HCT116 (cell line): ENCODE measurements around the gene PRPF40B. TPM values are rescaled to one million over a fixed set of nuclear protein-coding genes. Genes with fewer than 3 reads are reported as not detected.

Experiments
- ATAC-seq: fragments of 200-7000 bp; cut with Tn5 transposase; 2 replicates; pipeline ENCODE4 v1.9.1; 2020; ENCODE audit warnings: mild to moderate bottlenecking, moderate library complexity
- BruUV-seq: library from RNA; stranded (reverse); fragments of 400-500 nt; replicated peaks from 2 replicates; lab custom pipeline; 2021; lab: Mats Ljungman, UMichigan
- CTCF ChIA-PET: fragments of 300-600 bp; sonication (Branson Sonifier 250); formaldehyde crosslinking; loops from one replicate; lab custom pipeline; 2021; ENCODE audit warnings: antibody characterized with exemption; lab: Charles Lee
- POLR2A ChIA-PET: fragments of 300-600, 350-600 bp; sonication (Branson Sonifier 250); formaldehyde crosslinking; loops from one replicate; lab custom pipeline; 2021; ENCODE audit warnings: antibody characterized with exemption; lab: Charles Lee
- RAD21 ChIA-PET, 2 experiments: fragments of 300-600 bp; sonication (Branson Sonifier 250); formaldehyde crosslinking; loops; one replicate each; lab custom pipeline; 2023; ENCODE audit warnings: low total read pairs in 2 of 2; ENCODE audit not compliant: uncharacterized antibody in 2 of 2, unreplicated experiment in 2 of 2, low non-redundant PET in 1 of 2; lab: Charles Lee
- DNase-seq: peaks from one replicate; pipeline ENCODE4 v3.0.0-alpha.2; 2010; ENCODE audit warnings: low read depth, low spot score
- H2AFZ ChIP-seq: fragments of 200-600 bp; shearing (Covaris generic), sonication (generic); 2 replicates; pipeline ENCODE4 v1.6.1; 2017; ENCODE audit warnings: low read depth, mixed run types, mixed read lengths, antibody characterized with exemption, low read length; ENCODE audit not compliant: poor library complexity, severe bottlenecking
- H3K27ac ChIP-seq: 2 replicates; pipeline ENCODE4 v1.5.1; 2012; ENCODE audit warnings: low read depth, low read length
- H3K27me3 ChIP-seq: fragments of 200-600 bp; sonication (generic); 2 replicates; pipeline ENCODE4 v1.6.1; 2016; ENCODE audit warnings: mixed run types, low read length, mixed read lengths; ENCODE audit not compliant: insufficient read depth
- H3K36me3 ChIP-seq, 2 experiments: fragments of 200-500 bp in 1 of 2; fragments of 200-600 bp in 1 of 2; sonication (Bioruptor generic) in 1 of 2; sonication (generic) in 1 of 2; 2 replicates each; pipeline versions ENCODE4 v1.5.1 to v1.6.1; 2014 to 2016; ENCODE audit warnings: low read length in 2 of 2, inconsistent platforms in 1 of 2, mixed read lengths in 1 of 2, mixed run types in 1 of 2; ENCODE audit not compliant: insufficient read depth in 2 of 2, control insufficient read depth in 1 of 2
- H3K4me1 ChIP-seq, 2 experiments: fragments of 200-600 bp in 1 of 2; sonication (generic) in 1 of 2; 2 replicates each; pipeline versions ENCODE4 v1.5.1 to v1.6.1; 2012 to 2017; ENCODE audit warnings: low read length in 2 of 2, inconsistent platforms in 1 of 2, mild to moderate bottlenecking in 1 of 2, mixed read lengths in 1 of 2, mixed run types in 1 of 2, moderate library complexity in 1 of 2; ENCODE audit not compliant: insufficient read depth in 2 of 2, control insufficient read depth in 1 of 2
- H3K4me2 ChIP-seq: fragments of 200-600 bp; sonication (generic); 2 replicates; pipeline ENCODE4 v1.6.1; 2017; ENCODE audit warnings: mixed run types, low read length, mixed read lengths
- H3K4me3 ChIP-seq, 2 experiments: fragments of 200-600 bp in 1 of 2; sonication (generic) in 1 of 2; replicated peaks in 1 of 2; 2 replicates each; pipeline ENCODE4 v1.5.1; 2011 to 2016; ENCODE audit warnings: low read length in 2 of 2, control low read depth in 1 of 2, low read depth in 1 of 2, mild to moderate bottlenecking in 1 of 2, mixed read lengths in 1 of 2, mixed run types in 1 of 2
- H3K79me2 ChIP-seq: fragments of 200-600 bp; sonication (generic); 2 replicates; pipeline ENCODE4 v1.6.1; 2017; ENCODE audit warnings: mild to moderate bottlenecking, mixed run types, low read length, moderate library complexity, mixed read lengths; ENCODE audit not compliant: insufficient read depth
- H3K9ac ChIP-seq: fragments of 200-600 bp; sonication (generic); 2 replicates; pipeline ENCODE4 v1.6.1; 2016; ENCODE audit warnings: low read length, mixed read lengths
- H3K9me2 ChIP-seq: fragments of 200-600 bp; sonication (generic), shearing (Covaris generic); 2 replicates; pipeline ENCODE4 v1.6.1; 2017; ENCODE audit warnings: mixed run types, mild to moderate bottlenecking, moderate library complexity; ENCODE audit not compliant: insufficient read depth
- H3K9me3 ChIP-seq, 2 experiments: fragments of 200-500 bp in 1 of 2; fragments of 200-600 bp in 1 of 2; sonication (Bioruptor generic) in 1 of 2; sonication (generic) in 1 of 2; 2 replicates each; pipeline ENCODE4 v1.6.1; 2014 to 2017; ENCODE audit warnings: low read length in 2 of 2, mixed read lengths in 2 of 2, inconsistent platforms in 1 of 2, low read depth in 1 of 2, mild to moderate bottlenecking in 1 of 2, mixed run types in 1 of 2, moderate library complexity in 1 of 2; ENCODE audit not compliant: control insufficient read depth in 1 of 2, insufficient read depth in 1 of 2
- H4K20me1 ChIP-seq: fragments of 200-600 bp; sonication (generic), shearing (Covaris generic); 2 replicates; pipeline ENCODE4 v1.6.1; 2017; ENCODE audit warnings: mixed run types, mild to moderate bottlenecking, moderate library complexity; ENCODE audit not compliant: insufficient read depth
- EZH2 ChIP-seq: fragments of 200-600 bp; sonication (generic); IDR thresholded peaks from 2 replicates; pipeline ENCODE4 v1.6.1; 2017; ENCODE audit warnings: antibody characterized with exemption, mixed run types
- EZH2phosphoT487 ChIP-seq: fragments of 200-600 bp; IDR thresholded peaks from 2 replicates; pipeline ENCODE4 v1.6.1; 2018; ENCODE audit warnings: antibody characterized with exemption, borderline replicate concordance
- JUND ChIP-seq: IDR thresholded peaks from 2 replicates; pipeline ENCODE4 v1.6.1; 2012
- RAD21 ChIP-seq: IDR thresholded peaks from 2 replicates; pipeline ENCODE4 v1.6.1; 2012; ENCODE audit warnings: low read depth, mild to moderate bottlenecking
- SIN3A ChIP-seq: IDR thresholded peaks from 2 replicates; pipeline ENCODE4 v1.6.1; 2012; ENCODE audit warnings: low read depth
- intact Hi-C: fragments of 100-400 bp; cut with micrococcal nuclease; formaldehyde crosslinking; loops from 2 replicates; pipeline ENCODE4 v1.10.0; 2022
- total RNA-seq: library from RNA; stranded (reverse); gene quantifications from one replicate; pipeline ENCODE4 v1.2.1, GENCODE V29; 2021; ENCODE audit not compliant: unreplicated experiment
- TF ChIP-seq, protein P1 (sequence below): IDR thresholded peaks from 2 replicates; pipeline ENCODE4 v1.6.1; 2012
- TF ChIP-seq, protein P2 (sequence below): IDR thresholded peaks from 2 replicates; pipeline ENCODE4 v1.6.1; 2012
- TF ChIP-seq, protein P3 (sequence below): IDR thresholded peaks from 2 replicates; pipeline ENCODE4 v1.6.1; 2011; ENCODE audit warnings: mild to moderate bottlenecking, low read length, moderate library complexity; ENCODE audit not compliant: insufficient replicate concordance; ENCODE audit errors: extremely low read depth
- TF ChIP-seq, protein P4 (sequence below), 3 experiments: fragments of 200-600 bp in 1 of 3; sonication (generic) in 1 of 3; IDR thresholded peaks in 2 of 3; conservative IDR thresholded peaks in 1 of 3; 2 replicates each; pipeline ENCODE4 v1.5.1; 2012 to 2017; ENCODE audit warnings: low read depth in 2 of 3, low read length in 2 of 3, antibody characterized with exemption in 1 of 3, borderline replicate concordance in 1 of 3, control low read depth in 1 of 3, mild to moderate bottlenecking in 1 of 3, mixed read lengths in 1 of 3, mixed run types in 1 of 3, moderate library complexity in 1 of 3; ENCODE audit not compliant: insufficient read depth in 1 of 3

Gene PRPF40B
- total RNA-seq, 1 experiment from 2014 or later = 29.0 TPM

DNA sequence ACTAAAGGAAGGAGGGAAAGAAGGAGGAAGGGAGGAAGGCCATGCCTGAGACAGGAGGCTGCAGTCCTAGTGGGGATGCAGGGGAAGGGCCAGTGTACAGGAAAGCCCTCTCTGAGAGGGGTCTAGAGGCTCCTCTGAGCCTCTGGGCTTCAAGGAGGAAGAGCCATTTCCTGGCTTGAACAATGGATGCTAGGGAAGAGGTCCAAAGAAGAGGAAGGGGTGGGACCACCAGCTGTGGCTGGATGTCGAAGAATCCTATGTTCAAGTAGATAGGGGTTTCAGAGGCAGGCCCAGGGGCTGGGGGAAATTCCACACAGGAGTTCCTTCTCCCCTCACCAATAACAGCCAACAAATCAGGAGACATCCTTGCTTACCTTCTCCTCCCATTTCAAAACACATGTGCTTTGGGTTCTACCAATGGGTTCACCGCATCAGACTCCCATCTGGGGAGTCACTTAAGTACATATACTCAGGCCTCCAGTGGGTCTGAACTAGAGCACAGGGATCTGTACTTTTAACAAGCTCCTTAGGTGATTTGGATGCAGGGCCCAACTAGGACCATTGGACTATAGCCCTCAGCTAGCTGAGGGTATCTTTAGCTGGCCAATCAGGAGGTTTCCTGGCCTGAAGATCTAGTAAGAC is 32.4 kb downstream of the PRPF40B start:
- TF ChIP-seq, protein P1, sequence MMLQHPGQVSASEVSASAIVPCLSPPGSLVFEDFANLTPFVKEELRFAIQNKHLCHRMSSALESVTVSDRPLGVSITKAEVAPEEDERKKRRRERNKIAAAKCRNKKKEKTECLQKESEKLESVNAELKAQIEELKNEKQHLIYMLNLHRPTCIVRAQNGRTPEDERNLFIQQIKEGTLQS = no peak
- TF ChIP-seq EZH2phosphoT487 (no peak), JUND (no peak)
- TF ChIP-seq, protein P2, sequence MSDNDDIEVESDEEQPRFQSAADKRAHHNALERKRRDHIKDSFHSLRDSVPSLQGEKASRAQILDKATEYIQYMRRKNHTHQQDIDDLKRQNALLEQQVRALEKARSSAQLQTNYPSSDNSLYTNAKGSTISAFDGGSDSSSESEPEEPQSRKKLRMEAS = no peak
- TF ChIP-seq, protein P3, sequence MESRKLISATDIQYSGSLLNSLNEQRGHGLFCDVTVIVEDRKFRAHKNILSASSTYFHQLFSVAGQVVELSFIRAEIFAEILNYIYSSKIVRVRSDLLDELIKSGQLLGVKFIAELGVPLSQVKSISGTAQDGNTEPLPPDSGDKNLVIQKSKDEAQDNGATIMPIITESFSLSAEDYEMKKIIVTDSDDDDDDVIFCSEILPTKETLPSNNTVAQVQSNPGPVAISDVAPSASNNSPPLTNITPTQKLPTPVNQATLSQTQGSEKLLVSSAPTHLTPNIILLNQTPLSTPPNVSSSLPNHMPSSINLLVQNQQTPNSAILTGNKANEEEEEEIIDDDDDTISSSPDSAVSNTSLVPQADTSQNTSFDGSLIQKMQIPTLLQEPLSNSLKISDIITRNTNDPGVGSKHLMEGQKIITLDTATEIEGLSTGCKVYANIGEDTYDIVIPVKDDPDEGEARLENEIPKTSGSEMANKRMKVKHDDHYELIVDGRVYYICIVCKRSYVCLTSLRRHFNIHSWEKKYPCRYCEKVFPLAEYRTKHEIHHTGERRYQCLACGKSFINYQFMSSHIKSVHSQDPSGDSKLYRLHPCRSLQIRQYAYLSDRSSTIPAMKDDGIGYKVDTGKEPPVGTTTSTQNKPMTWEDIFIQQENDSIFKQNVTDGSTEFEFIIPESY = no peak
- DNase-seq (no peak), ATAC-seq (no peak)
- no peak overlapping the region for H3K27ac ChIP-seq
- no peak overlapping the region for H3K4me2 ChIP-seq
- H3K9me3 ChIP-seq = no peaks in the 10 kb centered on the region
- H3K9me2 ChIP-seq = no peaks in the 10 kb centered on the region
- no peaks in the 10 kb centered on the region for H4K20me1 ChIP-seq
- CTCF ChIA-PET = no interaction called here
- no peaks in the 10 kb centered on the region for H3K27me3 ChIP-seq
- BruUV-seq = no TSS peak
- RAD21 ChIA-PET = no interaction called here
- H3K4me1 ChIP-seq = no peaks in the 10 kb centered on the region
- no peaks in the 10 kb centered on the region for H3K79me2 ChIP-seq
- no peak overlapping the region for H3K4me3 ChIP-seq
- intact Hi-C loops = no loop called here
- no peak overlapping the region for H2AFZ ChIP-seq
- H3K9ac ChIP-seq = no peak overlapping the region
- no peaks in the 10 kb centered on the region for H3K36me3 ChIP-seq
- POLR2A ChIA-PET = no interaction called here

DNA sequence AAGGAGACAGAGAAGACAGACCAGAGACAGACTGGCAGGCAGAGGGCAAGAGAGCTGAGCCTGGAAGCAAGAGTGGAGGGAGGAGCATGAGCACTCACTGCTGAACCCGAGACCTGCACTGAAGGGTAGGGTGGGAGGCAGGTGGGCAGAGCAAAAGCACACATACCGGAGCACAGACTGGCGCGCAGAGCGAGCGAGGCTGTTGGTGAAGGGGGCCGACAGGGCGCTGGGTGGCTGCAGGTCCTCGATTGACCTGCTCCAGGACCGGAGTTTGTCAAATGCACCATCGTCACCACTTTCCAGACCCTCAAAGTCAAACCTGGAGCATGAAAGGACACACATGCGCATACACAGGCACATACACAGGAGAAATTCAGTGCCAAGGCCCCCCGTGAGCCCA is 34.9 kb downstream of the PRPF40B start:
- Histone ChIP-seq H3K4me3 (no peak overlapping the region), H3K4me2 (no peak overlapping the region), H2AFZ (no peak overlapping the region), H3K9me3 (no peaks in the 10 kb centered on the region), H3K27me3 (no peaks in the 10 kb centered on the region), H3K9ac (no peak overlapping the region), H3K9me2 (0 out of 2 replicates have a peak, but pooled peaks cover 2% of the 10 kb centered on the region), H3K79me2 (no peaks in the 10 kb centered on the region), H3K36me3 (no peaks in the 10 kb centered on the region), H3K27ac (no peak overlapping the region), H3K4me1 (peaks cover 0 to 6% of the 10 kb centered on the region in 2 experiments; a peak in 2 of 4 replicates), H4K20me1 (no peaks in the 10 kb centered on the region)
- no TSS peak for BruUV-seq
- POLR2A ChIA-PET = no interaction called here
- RAD21 ChIA-PET = no interaction called here
- no peak for TF ChIP-seq RAD21
- TF ChIP-seq SIN3A = no peak
- TF ChIP-seq, protein P4, sequence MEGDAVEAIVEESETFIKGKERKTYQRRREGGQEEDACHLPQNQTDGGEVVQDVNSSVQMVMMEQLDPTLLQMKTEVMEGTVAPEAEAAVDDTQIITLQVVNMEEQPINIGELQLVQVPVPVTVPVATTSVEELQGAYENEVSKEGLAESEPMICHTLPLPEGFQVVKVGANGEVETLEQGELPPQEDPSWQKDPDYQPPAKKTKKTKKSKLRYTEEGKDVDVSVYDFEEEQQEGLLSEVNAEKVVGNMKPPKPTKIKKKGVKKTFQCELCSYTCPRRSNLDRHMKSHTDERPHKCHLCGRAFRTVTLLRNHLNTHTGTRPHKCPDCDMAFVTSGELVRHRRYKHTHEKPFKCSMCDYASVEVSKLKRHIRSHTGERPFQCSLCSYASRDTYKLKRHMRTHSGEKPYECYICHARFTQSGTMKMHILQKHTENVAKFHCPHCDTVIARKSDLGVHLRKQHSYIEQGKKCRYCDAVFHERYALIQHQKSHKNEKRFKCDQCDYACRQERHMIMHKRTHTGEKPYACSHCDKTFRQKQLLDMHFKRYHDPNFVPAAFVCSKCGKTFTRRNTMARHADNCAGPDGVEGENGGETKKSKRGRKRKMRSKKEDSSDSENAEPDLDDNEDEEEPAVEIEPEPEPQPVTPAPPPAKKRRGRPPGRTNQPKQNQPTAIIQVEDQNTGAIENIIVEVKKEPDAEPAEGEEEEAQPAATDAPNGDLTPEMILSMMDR (IDR thresholded peaks at IDR 0.05 in 2 of 3, conservative IDR thresholded peaks at IDR 0.05 in 1 of 3; ENCODE audit: borderline replicate concordance in 1 of 3, insufficient read depth in 1 of 3, low read depth in 2 of 3, low read length in 2 of 3) = no peak
- TF ChIP-seq EZH2 = no peak
- DNase-seq = no peak
- intact Hi-C loops = no loop called here
- CTCF ChIA-PET = no interaction called here
- ATAC-seq = no peak
